ENCODE results near the gene S100A12.

Gene S100A12

DNA sequence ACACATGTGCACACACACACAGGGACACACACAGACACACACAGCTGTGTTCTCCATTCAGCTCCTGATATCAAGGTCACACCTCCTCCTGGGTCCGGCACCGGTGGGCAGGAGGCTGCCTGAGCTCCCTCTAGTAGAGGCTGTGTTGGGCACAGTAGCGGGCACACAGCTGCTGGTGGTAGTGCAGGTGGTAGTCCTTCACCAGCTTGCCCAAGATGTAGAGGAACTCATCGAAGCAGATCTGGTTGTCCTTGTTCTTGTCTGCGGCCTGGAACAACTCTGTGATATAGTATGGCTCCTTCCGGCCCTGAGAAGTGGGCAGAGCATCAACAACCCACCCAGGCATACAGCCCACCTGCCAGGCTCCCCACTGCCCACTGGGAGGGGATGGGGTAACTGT, 21.0 kb upstream of the S100A12 start:
- no peak for DNase-seq (ENCODE audit: low spot score)

DNA sequence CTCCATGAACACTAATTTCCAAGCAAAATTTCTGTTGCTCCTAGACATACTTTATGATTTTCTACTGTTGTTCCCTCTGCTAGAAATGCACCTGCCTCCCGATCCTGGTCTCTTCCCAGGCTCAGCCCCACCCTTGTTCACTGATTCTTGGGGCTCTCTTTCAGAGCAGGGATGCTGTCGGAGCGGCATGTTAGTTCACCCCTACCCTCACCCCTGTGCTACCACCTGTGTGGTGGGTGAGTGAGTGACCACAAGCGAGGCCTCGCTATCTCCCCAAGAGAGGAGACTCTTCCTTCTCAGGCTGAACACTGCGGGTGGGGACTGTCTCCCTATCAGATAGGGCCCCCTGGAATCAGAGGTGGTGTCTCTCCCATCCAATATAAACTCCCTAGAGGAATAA, 20.4 kb upstream of the S100A12 start:
- no peak for DNase-seq (ENCODE audit: low spot score)

DNA sequence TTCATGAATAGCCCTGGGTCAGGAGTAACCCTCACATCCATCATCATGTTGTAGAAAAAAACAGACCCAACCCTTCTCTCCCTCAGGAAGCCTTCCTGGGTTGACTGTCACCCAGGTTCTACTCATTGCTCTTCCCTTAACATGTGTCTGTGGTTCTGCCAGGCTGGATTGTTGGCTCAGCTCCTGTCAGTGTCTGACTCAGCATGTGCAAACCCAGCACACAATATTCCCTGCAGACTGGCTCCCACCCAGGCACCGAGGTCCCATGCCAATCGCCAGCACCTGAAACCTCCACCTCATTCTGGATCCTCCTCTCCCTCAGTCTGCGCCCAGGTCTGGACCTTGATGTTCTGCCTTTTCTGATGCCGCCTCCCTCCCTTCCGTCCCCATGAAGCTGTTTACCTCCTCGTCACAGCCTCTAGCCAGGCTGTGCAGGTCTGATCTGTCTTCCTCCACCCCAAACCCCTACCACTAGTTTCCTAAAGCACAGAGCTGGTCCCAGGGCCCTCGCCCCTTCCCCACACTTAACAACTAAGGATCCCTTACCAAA, 19.8 kb upstream of the S100A12 start:
- no peak for DNase-seq (ENCODE audit: low spot score)

DNA sequence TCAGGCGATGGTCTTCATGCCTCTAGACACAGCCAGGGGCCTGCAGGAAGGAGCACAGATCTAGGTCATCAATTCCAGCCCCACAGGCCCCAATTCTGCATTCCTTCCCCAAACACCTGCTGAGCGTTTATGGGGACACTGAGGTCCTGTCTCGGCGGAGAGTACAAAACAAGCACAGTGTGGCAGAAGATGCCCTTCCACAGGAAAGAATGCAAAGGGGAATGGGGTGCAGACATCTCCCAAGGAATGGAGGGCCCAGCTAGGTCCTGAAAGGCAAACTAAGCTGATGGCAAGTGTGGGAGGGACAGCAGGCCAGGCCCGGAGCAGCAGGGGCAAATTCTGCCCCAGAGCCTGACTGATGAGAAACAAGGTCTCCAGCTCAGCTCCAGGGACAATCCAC, 19.0 kb upstream of the S100A12 start:
- no peak for DNase-seq (ENCODE audit: low spot score)

DNA sequence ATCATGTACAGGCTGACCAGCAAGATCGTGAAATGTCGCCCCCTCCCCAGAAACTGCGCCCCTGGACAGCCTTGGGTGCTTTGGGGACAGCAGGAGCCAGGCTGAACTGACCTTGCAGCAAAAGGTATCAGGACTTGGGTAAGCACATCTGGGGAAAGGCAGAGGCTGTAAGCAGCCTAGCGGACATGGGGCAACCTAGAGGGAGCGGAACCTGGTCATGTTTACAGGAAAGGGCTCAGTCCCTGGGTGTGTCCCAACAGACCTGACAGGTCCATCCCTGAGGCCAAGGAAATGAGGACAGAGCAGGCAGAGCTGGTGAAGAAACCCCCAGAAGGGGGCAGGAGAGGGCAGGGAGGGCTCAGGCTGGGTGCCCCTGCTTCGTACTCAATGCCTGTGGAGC, 18.5 kb upstream of the S100A12 start:
- no peak for DNase-seq (ENCODE audit: low spot score)

DNA sequence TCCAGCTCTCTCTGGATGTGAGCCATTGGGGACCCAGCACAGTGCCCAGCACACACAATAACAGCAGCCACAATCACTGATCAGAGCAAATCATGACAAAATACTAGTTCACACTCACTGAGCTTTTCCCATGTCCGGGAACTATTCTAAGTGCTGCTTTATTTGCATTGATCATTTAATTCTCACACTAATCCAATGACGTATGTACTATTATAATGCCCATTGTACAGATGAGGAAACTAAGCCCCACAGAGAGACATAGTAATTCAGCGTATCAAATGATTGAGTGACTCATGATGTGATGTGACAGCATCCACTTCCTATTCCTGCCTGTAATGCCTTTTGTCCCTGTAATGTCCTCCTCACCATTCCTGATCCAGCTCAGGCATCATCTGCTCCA, 17.4 kb upstream of the S100A12 start:
- DNase-seq (ENCODE audit: low spot score): no peak

DNA sequence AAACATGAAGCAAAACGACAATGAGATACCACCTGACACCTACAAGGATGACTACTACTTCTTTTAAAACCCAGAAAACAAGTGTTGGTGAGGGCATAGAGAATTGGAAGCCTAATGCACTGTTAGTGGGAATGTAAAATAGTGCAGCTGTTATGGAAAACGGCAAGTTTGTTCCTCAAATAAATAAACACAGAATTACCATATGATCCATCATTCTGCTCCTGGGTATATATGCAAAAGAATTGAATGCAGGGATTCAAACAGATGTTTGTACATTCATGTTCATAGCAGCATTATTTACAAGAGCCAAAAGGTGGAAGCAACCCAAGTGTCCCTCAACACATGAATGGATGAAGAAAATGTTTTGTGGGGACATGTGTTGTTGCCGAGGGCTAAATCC, 16.8 kb upstream of the S100A12 start:
- no peak for DNase-seq (ENCODE audit: low spot score)

DNA sequence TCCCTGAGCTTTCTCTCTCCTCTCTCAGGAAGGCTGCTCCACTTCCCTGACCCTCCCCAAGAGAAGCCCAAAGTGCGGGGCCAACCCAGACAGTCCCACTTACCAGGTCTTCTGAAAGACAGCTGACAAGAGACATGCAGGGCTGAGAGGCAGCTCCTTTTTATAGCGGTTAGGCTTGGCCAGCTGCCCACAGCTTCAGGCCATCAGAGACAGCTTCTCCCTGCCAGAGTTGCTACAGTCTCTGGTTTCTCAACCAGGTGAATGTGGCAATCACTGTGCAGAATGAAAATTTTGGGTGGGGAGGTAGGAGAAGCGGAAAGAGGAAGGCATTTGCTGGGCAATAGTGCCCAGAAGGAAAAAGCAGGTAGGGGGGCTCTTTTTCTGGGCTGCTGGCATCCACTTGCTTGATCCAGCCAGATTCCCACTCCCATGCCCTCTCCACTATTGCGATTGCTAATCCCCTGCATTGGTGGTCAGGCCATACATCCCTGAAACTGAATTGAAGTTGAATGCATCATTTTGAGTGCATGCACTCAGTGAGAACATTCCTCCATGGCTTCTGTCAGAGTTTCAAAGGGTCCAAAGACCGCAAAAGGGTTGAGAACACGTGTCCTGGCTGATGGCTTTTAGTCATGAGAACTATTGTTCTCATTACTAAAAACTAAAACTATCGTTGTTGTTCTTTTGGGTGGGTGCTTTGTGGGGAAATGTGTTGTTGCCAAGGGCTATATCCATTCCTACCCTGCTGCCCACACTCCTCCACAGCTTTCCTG, 15.7 kb upstream of the S100A12 start, which contains the start of gene S100A8:
TSS of gene S100A8 (minus strand) at position 136 of the 773 bp plus-strand sequence. CDS start 538 bp downstream, outside the sequence.
- DNase-seq (ENCODE audit: low spot score): no peak

DNA sequence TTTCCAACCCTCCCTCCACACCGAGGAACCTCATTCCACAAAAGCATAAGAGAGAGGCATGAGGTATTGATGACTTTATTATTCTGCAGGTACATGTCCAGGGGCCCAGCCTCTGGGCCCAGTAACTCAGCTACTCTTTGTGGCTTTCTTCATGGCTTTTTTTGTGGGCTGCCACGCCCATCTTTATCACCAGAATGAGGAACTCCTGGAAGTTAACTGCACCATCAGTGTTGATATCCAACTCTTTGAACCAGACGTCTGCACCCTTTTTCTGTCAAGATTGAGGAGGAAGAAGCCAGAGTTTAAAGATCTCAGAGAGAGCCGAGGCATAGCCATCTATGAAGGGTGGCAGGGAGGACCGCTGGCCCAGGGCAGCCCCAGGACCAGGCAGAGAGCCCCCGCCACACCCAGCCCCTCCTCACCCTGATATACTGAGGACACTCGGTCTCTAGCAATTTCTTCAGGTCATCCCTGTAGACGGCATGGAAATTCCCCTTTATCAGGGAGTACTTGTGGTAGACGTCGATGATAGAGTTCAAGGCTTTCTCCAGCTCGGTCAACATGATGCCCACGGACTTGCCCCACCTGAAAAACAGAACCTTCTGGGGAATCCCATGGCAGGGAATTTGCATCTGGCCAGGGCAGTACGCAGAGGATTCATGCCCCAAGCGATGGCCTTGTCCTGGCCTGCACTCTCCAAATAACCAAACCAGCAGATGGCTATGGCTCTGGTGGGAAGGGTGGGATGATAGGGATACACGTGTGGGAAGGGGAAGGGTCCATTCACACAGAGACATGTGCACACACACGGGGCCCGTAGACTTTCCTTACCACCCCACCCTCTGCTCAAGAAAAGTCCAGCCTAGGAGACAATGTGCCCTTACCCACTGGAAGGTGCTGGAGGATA, 14.8 kb upstream of the S100A12 start:
- no peak for DNase-seq (ENCODE audit: low spot score)

DNA sequence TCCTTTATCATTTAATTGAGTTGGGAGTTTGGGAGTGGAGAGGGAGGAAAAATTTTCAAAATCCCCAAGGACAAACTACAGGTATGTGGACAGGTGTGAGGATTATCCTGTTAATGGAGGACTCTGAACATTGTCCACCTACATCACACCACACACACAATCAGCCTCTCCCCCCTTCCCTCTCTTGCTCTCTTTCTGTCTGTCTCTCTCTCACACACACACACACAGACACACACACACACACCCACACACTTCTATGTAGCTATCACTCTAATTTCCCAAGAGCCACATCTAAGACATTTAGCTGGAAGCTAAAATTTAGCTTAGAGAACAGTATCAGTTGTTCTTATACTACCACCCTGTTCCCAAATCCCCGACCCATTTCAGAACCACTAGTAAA, 14.0 kb upstream of the S100A12 start:
- no peak for DNase-seq (ENCODE audit: low spot score)

DNA sequence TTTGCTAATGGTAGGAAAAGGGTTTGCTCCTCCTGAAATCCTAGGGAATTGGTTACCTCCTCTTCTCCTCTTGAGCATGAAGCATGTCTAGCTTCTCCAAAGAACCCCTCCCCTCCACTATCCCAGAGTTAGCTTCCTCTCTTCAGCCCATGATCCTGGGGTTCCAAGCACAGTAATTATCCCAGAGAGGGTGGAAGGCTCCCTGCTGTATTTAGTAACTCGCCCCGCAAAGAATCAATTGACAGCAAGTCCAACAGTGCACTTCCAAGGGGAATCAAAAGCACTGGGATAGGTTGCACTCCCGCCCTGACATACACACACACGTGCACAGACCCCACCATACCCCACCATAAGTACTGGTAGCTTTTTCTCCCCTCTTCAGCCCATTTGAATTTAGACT, 12.4 kb upstream of the S100A12 start:
- DNase-seq (ENCODE audit: low spot score): no peak

DNA sequence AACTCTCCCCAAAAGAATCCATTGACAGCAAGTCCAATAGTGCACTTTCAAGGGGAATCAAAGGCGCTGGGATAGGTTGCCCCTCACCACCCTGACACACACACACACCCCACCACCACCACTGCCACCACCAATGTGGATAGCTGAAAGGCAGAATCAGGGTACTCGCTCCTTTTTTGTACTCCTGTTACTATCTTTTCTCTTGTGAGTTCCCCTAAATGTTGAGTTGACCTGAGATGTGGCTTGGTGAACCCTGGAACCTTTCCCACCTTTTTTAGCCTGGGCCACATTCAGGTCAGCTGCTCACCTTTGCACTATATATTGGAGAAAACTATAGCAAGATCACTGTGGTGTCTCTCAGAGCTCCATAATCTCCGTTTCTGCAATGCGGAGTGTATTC, 11.6 kb upstream of the S100A12 start:
- DNase-seq (ENCODE audit: low spot score): no peak

DNA sequence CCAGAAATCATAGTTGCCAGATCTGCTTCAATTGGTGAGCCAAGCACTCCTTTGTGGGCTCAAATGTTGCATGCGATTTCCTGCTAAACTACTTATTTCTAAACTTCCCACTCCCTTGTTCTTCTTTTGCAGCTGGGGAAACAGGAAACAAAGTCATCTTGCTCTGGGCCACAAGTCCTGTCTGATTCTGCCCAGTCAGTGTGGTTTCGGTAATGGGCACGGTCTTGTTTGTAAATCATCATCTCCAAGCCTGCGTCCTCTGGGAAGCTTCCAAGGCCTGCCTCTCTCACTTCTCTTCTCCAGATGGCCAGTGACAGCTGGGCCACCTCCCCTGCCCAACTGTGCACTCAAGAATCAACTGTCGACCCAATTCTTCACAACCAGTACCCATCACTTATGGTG, 11.1 kb upstream of the S100A12 start:
- no peak for DNase-seq (ENCODE audit: low spot score)

DNA sequence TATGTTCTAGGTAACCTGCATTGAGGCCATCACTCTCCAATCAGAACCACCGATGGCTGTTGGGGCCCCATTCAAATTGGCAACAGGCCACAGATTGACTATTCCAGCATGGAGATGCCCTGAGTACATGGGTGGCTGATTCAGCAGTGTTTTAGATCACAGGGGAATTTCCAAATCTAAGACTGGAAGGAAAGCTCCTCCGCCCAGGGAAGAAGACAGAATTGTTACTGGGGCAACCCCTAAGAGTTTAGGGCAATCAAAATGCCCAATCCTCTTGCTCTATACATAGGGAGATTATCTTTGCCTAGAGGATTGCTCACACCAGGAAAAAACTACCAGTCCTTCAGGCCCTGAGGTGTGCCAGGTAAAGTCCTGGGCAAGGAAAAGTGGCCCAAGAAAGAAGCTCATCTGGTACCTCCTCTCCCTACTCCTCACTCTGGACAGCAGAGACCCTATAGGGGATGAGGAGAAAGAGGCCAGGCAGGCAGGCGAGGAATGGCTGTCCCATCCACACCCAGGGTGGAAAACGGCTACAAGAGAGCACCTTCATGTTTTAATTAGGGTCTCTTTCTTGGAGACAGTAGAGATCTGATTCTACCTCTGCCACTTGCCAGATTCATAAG, 9.6 kb upstream of the S100A12 start:
- DNase-seq (ENCODE audit: low spot score): no peak

DNA sequence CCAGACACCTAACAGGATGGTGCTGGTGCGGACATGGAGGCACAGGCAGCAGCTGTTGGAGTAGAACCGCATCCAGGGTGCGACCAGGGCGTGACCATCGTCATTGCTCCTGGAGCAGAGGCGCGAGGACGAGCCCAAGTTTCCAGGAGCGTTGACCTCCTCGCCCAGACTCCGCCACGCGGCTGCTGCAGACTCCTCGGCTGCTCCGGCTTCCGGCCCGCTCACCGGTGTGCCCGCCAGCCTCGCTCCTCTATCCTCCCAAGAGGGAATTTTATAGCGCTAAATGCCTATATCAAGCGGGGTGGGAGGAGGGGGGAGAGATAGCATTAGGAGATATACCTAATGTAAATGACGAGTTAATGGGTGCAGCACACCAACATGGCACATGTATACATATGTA, 5.3 kb upstream of the S100A12 start:
- no peak for DNase-seq (ENCODE audit: low spot score)

DNA sequence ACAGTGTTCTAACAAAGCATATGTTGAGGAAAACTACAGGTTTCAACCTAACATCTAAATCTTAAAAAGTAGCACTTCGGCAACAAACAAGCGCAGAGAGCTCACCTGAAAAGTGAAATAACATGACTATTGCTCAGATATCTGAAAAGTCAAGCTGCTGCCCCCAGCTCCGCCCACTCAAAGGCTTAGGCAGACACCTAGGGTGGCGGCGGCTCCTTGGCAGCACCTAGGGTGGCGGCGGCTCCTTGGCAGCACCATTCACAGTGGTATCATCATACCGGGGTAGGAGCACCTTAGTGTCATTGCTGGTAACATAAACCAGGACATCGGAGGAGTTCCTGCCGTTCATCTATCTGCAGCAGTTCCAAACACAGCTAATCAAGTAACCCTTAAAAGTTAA, 4.2 kb upstream of the S100A12 start:
- no peak for DNase-seq (ENCODE audit: low spot score)

DNA sequence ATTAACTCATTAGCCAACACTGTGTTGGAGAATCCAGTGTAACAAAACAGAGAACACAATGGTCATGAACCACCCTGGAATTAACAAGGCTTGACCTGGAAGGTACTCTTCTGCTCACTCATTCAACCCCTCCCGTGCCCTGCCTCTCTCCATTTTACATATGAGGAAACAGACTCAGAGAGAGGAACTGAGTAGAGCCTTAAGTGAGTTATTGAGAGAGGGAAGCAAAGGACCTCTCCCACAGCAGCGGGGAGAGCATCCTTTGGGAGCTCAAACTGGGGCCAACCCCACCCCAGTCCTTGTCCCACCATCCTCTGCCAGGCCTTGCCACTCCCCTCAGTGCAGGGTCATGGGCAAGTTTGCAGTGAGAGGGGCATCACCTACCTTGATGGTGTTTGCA, 1.4 kb downstream of the S100A12 start:
- no peak for DNase-seq (ENCODE audit: low spot score)

DNA sequence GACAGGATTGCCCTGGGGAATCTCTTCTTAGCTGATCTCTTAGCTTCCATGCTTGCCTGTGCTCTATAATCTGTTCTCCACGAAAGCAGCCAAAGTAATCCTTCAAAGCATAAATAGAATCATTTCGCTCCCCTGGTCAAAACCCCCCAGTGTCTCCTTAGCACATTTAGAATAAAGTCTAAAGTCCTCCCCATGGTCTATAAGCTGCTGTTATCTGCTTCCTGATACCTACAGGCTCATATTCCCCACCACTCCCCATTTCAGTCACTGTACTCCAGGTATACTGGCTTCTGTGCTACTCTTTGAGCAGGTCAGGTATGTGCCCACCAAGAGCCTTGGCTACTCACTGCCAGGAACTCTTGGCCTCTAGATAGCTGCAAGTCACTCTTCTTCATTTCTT, 2.9 kb downstream of the S100A12 start:
- no peak for DNase-seq (ENCODE audit: low spot score)

DNA sequence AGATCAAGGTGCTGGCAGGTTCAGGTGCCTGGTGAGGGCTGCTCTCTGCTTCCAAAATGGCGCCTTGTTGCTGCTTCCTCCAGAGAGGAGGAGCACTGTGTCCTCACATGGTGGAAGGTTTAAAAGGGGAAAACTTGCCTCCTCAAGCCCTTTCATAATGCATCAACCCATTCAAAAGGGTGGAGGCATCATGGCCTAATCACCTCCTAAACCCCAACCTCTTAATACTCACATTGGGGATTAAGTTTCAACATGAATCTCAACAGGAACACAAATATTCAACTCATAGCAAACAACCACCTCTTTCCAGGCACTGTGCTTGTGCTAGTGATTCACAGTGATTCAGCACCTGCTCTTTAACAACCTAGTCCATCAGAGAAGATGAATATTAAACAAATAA, 4.2 kb downstream of the S100A12 start:
- DNase-seq (ENCODE audit: low spot score): no peak

DNA sequence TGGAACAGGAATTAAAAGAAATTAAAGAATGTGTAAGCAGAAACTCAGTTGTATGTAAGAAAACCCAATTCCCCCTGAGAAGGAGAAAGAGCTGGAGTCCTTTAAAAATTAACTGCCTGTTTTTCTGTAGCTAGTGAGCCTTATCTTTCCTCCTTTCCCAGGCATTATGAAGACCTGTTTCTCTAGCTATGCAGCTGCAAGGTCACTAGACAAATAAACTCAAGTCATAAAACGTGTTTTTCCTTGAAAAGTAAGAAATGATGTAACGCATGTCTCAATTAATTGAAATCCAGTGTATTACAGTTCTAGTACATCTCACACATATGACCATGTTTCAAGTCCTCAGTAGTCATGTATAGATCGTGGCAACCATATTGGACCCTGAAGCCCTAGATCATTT, 5.3 kb downstream of the S100A12 start:
- DNase-seq (ENCODE audit: low spot score): no peak

DNA sequence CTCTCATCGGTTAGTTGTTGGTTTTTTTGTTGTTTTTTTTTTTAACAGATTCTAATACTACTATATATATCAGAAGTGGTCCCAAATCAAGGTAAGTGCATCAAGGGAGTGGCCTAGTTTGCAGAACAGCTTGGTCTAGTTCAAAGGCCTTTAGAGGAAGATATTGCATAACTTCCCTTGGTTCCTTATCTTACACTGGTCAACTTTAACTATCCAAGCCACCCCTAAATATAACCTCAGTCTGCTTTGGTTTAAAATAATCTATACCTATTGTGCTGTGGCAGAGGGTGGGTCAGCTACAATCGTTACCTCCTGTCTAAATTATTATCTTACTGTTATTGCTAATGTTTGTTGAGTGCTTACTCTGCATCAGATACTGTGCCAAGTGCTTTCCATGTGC, 6.9 kb downstream of the S100A12 start:
- DNase-seq (ENCODE audit: low spot score): no peak

DNA sequence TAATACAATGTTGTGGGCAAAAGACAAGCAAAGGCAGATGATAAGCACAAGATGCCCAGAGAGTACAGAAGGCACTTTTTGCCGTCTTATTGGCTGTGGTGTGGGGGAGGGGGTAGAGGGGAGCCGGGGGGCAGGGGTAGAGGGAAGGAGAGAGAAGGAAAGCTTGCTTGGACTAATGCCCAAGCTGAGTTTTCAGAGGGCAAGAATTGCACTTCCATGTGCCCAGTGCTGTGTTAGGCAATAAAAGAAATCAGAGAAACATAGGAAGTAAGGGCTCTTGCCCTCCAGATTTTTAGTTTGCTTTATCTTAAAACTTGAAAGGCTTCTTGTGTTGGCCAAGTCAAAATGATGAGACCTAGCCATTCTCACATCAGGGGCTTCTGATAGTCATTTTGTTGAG, 8.3 kb downstream of the S100A12 start:
- DNase-seq (ENCODE audit: low spot score): no peak

DNA sequence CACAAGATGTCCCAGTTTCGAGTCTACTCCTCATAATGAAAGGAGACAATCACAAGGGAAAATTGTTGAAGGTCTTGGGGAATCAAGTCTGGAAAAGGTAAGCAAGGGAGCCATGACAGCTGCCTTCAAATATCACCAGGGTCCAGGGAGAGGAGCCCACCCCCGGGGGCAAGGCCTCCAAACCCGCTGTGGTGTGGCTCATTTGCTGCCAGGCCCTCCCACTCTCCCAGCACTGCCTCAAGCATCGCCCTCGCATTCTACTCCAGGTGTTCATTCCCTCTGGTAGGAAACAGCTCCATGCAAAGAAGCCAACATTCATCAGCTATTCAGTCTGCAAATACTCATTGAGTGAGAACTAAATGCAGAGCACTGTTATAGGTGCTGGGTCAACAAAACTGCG, 9.2 kb downstream of the S100A12 start:
- no peak for DNase-seq (ENCODE audit: low spot score)
